Stimulated activated CD4-positive, alpha-beta T cell treated with anti-CD3 and anti-CD28 coated beads, Interleukin-1b, Interleukin-23, amount 100 ng/mL, for 4 hours (primary cell): ENCODE data around the gene WT1.
"Not testable (repeated sequence)": the region's sequence is repeated elsewhere in the genome, so short reads cannot be mapped to it uniquely, and the experiment has no call there.

Experiments
- DNase-seq, 2 donors: peaks; one replicate each; pipeline ENCODE4 v3.0.0-alpha.2; 2020; ENCODE audit warnings: low read depth in 2 of 2

WT1 gene

DNA sequence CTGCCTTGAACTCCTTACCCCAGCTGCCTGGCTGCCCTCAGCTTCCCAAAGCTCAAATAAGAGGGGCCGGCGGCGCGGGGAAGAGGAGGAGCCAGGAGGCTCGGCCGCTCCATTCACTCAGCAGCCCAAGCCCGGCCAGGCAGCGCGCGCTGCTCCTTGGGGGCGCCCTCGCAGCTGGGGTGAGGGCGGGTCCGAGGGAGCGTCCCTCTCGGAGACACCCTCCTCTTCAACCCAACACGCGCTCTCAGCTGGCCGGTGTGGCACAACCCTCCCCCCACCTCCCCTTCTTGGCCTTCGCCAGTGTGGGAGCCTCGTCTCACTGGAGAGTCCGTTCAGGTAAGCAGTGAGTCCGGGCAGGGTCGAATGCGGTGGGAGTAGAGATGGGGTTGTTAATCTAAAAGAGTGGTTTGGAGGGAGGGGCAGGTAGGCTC, at the start of gene WT1:
TSS of gene WT1 (minus strand) at position 29 of the 431 bp plus-strand sequence.
- no peak for DNase-seq

DNA sequence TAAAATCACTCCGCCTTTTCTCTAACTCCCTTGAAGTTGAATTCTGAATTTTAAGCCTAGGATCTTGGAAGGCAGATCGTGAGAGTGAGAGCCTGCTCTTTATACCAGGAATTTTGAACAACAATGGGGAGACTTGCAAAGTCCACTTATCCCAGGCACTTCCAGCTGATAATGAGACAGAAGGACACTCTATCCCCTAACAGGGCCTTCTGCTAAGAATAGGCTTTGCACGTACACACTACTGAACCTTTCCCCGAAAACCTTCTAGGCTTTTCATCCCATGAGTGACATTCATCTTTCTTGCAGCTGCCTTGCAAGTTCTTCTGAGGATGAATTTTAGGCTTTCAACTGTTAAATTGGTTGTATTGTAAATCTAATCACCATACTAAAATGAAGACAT, 44.0 kb upstream of the WT1 start:
- DNase-seq: no peak

DNA sequence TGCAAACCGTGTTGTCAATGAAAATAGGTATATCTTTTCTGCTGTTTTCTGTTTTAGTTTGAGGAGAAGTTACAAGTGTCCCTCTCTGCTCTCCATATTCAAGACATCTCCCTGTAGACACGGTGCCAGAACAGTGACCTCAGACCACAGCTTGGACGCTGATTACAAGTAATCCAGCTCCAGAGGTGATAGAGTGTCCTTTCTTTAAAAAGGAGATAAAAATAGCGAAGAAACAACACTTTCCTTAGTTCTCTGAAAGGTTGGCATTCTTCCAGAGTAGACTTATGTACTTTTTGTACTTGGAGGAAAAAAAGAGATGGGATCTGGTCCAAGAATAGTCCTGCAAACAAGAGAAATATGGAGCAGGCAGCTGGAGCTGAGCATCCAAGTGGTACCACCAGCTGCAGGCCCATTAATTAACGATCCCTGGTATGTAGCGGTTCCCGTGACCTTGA, 43.0 kb upstream of the WT1 start:
- no peak for DNase-seq

DNA sequence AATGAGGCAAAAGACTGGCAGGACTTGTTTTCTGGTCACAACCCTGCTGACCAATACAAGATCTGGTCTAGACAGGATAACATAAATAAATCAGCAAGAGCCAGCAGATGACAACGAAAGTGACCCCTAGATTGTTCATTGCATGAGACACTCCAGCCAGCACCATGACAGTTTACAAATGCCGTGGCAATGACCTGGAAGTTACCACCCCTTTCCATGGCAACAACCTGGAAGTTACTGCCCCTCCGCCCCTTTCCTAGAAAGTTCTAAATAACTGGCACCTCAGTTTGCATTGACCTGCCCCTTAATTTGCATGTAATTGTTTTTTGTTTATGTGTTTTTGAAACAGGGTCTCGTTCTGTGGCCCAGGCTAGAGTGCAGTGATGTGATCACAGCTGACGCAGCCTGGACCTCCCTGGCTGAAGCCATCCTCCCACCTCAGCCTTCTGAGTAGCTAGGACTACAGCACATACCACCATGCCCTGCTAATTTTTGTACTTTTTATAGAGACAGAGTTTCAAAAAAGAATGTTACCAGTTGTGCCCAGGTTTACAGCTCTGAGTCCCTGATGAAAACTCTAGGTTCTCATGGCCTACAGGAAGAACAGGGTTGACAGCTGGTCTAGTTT, 38.1 kb upstream of the WT1 start:
- no peak for DNase-seq

DNA sequence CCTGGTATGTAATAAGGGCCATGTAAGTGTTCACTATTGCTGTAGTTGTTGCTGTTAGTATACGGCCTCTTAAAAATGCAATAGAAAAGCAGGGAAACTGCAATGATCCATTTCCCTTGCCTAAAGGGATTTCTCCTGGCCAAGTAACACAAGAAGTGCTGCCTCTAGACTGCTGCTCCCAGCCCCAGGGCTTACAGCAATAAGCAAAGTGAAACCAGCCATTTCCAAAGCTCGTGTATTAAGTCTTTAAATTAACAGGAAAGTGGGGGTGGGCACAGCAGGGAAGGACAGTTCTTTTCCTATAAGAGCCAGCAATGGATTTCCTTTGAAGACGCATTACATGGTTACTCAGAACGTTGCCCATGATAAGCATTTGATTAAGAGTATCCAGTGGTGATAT, 36.9 kb upstream of the WT1 start:
- no peak for DNase-seq

DNA sequence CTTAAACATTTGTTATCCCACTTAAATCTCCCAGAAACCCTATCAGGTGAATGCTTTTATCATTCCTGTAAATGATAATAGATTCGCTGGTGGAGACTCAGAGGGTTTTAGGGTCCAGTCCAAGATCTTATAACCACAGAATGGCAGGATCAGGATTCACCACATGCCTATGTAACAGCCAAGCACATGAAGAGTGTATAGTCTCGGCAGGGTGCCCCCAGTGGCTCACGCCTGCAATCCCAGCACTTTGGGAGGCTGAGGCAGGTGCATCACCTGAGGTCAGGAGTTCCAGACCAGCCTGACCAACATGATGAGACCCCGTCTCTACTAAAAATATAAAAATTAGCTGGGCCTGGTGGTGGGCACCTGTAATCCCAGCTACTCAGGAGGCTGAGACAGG, 36.2 kb upstream of the WT1 start:
- not testable (repeated sequence) for DNase-seq

DNA sequence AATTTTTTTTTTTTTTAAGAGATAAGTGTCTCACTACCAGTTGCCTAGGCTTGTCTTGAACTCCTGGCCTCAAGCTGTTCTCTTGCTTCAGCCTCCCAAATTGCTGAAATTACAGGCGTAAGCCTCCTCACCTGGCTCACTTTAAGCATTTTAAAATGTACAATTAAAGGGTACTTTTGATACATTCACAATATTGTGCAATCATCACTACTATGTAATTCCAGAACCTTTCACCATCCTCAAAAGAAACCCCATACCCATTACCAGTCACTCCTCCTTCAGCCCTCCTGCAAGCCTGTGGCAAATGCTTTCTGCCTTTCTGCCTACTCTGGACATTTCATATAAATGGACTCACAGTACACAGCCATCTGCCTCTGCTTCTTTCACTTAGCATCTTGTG, 34.5 kb upstream of the WT1 start:
- no peak for DNase-seq

DNA sequence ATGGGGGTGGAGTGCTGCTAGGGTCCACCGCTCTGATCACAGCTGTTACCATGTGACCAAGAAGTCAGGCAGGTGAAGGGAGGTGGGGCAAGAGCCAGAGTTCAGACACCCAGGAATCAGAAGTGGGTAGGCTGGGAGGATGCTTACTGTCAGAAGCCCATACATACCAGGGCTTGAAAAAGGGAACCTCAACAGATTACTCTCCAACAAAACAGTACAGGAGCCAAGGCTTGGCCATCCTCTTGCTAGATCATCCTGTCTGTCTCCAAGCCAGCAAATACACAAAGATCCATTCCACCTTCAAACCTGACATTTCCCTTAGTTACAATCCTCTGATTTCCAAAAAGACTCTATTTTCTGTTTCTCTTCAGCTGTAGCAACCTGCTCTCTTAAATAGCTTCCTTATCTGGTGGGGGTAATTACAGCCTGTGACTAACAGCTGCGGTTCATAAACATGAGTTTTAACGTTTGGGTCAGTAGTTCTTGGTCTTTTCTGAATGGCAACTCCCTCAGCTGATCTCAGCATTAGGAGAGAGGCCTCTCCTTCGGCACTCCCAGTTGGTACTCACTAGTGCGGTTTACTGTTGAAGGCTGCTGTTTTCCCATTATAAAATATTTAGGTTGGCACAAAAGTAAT, 31.1 kb upstream of the WT1 start:
- DNase-seq: no peak

DNA sequence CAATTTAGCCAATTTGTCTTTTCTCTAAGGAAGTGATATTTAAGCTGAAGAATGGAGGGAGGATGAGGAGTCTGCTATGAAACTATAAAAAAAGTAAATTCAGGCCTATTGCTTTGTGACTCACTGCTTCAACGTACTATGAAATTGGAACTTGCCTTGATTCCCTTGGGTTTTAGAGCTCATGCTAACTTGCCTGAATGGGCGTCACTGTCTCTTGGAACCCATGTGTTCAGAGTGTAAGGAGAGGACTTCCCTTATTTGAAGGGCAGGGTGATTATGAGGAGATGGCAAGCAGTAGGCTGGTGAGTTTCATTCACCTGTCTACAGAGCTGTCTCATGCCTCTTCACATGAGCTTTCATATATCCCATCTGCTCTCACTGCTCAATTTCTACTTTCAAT, 28.7 kb upstream of the WT1 start:
- DNase-seq: no peak

DNA sequence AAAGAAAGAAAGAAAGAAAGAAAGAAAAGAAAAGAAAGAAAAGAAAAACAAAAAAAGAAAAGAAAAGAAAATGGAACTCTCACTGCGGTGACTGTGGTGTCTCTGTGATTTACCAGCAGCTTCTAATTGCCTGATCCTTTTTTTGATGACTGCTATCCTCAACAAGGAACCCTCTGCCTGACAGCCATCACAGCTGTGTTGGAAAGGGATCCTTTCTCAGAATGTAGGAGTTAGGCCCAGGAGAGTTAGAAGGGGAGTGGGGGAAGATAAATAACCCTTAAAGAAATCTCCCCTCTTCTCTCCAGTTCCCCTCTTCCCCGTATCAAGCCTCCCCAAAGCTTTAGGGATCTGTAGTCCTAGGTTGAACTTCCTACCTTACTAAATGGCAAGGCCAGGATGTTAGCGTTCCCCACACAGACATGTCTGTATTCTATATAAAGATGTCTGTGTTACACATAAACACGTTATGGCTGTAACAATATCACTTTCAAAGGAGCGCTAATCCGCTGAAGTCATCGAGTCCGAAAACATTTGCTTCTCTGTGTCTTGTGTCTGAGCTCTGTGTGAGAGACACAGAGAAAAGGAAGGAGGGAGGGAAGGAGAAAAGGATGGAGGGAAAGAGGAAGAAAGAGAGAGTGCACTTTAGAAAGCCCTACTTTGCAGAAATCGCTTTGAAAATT, 26.8 kb upstream of the WT1 start:
- no peak for DNase-seq

DNA sequence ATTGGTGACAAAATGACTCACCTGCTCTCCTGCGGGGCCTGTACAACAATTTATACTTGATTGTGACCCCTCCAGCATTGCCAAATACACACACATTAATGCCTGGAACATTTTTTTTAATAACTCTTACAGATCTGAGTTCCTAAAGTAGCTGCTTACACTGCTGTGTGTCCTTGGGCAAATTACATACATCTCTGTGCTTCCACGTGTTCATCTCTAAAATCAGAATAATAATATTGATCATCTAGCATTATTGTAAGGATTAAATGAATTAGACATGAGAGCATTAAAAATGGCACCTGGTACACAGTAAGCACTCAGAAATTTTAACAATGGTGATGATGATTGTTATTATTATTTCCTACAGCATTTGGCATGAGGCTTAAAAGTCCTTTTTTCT, 21.5 kb upstream of the WT1 start:
- DNase-seq: no peak

DNA sequence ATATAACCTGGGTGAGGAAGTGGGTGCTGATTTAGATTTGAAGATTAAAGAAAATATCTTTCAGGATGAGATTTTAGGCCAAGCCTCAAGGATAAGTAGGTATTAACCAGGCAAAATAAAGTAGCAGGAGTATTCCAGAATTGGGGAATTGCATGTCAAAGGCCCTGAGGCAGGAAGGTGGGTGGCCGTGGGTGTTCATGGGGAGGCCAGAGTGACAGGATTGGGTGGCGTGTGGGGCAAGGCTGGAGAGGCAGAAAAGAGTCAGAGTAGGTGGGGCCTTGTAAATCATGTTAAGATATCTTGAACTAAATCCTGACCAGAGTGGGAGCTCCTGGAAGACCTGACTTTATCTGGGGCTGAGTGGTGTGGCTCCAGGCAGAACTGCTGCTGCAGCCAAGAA, 19.7 kb upstream of the WT1 start:
- DNase-seq: no peak

DNA sequence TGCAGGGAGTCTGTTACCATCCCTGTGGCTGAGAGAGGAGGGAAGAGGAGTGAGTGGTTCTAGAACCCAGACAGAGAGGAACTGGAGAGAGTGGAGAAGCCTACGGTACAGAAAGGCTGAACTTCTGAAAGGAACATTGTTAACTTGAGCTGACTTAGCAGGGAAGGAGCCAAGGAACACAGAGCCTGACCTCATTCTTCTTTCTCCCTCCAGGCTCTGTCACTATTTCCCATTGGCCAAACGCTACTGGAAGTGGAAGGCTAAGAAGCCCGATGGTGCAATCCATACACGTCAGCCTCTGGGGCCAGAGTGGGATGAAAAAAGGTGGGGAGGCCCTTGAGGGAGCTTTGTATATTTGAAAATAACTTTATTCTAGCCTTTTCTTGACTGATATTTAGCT, 16.5 kb upstream of the WT1 start:
- DNase-seq: no peak

DNA sequence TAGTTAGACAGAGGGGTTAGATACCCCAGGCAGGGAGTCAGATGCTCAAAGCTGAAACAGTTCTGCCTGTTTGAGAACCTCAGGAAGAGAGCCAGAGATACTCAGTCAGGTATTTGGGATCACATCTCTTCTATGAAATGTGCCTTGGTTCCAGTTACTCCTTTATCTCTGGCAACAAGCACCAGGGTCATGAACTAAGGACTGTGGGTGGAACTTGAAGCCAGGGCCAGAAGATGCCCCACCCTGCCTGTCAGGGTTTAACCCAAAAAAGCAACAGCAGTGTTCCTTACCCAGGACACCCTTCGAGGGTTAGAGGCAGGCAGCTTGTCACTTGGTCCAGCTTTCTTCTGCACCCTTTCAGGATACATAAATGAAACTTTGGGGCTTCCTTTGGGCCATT, 15.0 kb upstream of the WT1 start:
- no peak for DNase-seq

DNA sequence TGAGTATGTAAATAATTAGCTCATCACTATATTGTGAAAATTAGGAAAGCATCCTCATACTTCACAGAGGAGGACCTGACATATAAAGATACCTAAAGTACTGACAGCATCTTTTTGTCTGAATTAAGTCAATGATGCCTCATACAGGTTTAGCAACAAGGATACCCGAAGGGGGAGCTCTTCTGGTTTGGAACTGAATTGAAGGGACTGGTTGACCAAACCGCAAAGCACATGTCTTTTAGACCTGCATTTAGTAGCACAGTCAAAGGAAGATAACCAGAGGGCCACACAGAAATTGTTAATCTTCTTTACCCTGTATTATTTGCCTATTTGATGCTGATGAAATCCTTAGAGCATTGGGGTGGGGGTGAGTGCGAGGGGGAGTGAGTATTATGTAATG, 12.9 kb upstream of the WT1 start:
- DNase-seq: no peak

DNA sequence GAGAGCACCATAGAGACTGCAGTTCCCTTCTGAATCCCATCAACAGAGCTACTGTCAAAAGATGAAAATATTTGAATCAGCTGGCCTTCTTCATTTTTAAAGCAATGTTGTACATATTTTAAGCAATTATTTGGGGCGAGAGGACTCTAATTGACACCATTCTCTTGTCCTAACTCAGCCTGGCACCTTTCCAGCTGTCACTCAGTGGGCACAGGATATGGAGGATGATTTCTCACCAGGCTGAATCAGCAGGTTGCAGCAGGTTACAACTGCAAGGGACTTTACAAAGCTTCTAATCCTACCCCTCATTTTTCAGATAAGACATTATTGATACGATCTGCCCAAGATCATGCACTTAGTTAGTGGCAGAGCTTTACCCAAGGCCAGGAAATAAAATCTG, 11.9 kb upstream of the WT1 start:
- DNase-seq: no peak

DNA sequence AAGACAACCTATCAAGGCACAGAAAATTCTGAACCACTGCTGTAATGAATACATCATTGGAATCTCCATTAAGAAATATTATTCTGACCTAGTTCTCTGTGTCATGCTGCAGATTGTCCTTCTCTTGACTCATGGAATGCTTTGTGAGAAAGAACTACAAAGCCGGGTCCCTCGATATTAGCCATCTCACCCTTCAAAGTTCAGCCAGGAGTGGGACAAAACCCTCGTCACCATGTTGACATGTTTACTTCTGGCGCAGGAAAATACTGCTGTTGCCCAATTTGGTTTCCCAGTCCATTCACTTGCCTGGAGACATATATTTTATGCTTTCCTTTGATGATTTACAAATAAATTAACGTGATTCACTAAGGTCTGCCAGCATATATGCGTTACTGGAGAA, 10.9 kb upstream of the WT1 start:
- no peak for DNase-seq

DNA sequence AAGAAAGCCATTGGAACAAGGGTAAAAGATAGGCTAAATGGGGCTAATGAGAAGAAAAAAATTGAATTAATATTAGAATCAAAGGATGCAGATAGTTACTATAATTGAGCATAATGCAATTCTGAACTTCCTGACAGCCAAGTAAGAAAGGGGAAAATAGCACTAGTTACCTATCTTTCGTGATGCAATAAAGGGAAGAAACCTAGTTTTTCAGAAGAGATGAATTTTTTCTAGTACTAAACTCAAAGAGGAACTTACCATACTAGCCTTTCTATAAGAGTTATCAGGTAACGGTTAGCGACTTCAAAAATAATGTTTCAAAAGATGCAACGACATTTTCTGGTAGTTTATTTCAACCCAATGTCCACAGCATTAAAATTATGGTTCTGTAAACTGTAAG, 8.8 kb upstream of the WT1 start:
- DNase-seq: no peak

DNA sequence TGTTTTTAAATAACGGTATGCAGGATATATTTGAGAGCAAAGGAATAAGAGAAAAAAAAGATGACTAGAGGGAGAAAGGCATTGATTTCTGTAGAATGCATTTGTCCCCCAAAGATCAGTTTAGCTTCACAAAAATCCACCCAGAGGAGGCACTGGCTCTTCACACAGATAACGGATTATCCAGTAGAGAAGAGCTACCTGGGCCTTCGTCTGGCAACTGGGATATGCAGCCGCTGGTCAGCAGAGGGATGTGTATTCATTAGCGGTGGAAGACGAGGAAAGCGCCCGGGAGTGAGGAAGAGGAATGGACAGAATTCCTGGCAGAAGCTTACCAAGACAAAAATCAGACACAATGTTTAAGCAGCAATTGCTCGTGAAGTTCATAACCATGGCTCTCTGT, 5.6 kb upstream of the WT1 start:
- DNase-seq: no peak

DNA sequence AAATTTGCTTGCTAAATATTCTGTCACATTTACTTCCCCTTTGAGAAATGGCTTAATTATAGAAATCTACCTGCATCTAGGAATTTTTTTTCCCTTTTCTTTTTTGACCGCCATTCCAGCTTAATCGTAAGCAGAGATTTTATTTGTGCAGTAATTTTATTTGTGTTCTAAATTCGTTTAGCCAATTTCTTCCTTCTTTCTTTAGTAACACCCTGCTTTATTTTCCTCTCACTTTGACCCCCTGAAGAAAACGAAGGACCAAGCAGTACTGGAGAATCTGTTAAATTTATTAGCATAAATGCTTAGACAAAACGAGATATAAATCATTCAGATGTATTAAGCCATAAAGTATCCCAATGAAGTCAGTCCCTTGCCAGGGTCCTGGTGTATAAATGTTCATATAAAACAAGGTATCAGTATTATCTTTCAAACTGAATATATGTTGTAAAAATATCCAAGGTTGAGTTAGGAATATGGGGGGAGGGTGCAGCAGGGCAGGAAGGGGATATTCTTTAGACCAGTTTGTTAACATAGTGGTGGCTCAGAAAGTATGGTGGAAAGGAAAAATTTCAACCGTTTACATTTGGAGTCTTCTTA, 5.1 kb upstream of the WT1 start:
- DNase-seq: no peak

DNA sequence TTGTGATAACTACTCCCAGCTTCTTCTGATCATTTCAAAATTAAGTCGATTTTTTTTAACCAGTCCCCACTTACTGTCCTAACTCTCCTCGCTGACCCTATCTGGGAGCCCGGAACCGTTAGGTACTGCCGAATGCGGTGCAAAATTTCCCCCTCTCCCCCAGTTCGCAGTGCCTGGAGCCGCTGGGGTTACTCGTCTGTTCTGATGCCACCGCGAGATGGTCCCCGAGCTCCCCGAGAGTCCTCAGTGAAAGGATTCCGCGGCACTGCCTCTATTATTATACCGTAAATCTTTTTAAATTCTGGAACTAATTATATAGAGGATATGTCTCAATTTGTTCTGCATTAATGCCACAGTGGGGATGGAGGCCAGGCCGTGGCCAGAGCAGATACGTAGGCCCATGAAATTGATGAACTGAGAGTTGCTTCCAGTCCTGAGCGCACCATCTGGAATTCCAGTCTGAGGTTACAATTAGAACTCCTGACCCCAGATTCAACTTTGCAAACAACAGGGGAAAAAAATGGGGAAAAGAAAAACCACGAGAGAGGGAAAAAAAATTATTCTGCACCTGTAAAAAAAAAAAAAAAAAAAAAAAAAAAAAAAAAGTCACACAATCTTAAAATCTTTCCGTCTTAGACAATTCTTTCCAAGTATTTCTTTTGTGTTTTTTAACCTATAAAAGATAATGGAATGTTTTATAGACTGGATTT, 4.3 kb upstream of the WT1 start:
- no peak for DNase-seq

DNA sequence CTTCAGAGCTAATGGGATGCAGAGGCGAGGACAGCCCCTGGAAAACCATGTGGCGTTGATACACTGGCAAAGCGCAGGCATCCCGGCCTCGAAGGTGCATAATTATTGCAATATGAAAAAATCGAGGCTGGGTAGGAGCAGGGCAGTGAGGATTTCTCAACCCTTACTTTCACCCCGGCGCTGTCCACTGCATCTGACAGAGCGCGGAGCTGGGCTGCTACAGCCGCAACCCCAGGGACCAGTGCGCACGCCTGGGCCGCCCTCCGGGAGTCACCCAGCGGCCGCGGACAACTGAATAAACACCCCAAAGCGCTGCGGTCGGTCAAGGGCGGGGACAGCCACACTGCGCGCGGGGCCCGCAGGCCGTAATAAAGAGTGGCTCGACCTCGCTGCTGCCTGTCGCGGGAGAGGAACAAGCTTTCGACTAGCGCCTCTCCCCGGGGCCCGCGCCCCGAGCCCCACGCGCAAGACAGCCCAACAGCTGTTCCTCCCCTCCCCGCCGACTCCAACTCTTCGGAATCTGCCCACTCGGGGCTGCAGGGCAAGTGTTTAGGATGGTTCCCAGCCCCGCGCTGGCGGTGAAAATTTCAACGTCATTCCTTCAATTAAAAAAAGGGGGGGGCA, 3.6 kb upstream of the WT1 start:
- DNase-seq: no peak
